K562 (cell line): Measurements from ENCODE around the gene ETV4. TPM values are rescaled to one million over a fixed set of nuclear protein-coding genes. Genes with fewer than 3 reads are reported as not detected.
A peak's percentile ranks its signal among the peaks of the same experiment; 100 is the strongest.

ENCODE experiments used
- BRCA1 ChIP-seq, 2 experiments: fragments of 450-650 bp in 1 of 2; sonication (generic) in 1 of 2; formaldehyde crosslinking in 1 of 2; IDR thresholded peaks; 2 replicates each; pipeline versions ENCODE4 v1.5.0 to v1.6.1; 2017 to 2020; ENCODE audit warnings: mild to moderate bottlenecking in 1 of 2, missing genetic modification reagents in 1 of 2
- CCNT2 ChIP-seq: IDR thresholded peaks from 2 replicates; pipeline ENCODE4 v1.6.1; 2011; ENCODE audit warnings: borderline replicate concordance, low read depth, mild to moderate bottlenecking, moderate library complexity, mixed read lengths, low read length; ENCODE audit not compliant: insufficient read length; ENCODE audit errors: extremely low read depth
- ELF1 ChIP-seq: fragments of 200-800 bp; sonication (Bioruptor generic); IDR thresholded peaks from 2 replicates; pipeline ENCODE4 v1.6.1; 2016; ENCODE audit warnings: missing genetic modification characterization, missing compliant biosample characterization
- FOXK2 ChIP-seq, 2 experiments: fragments of 450-650 bp; IDR thresholded peaks in 1 of 2; conservative IDR thresholded peaks in 1 of 2; 2 replicates each; pipeline ENCODE4 v1.6.1; 2016; ENCODE audit warnings: low read depth in 2 of 2, mild to moderate bottlenecking in 1 of 2
- FOXP1 ChIP-seq: sonication (generic); formaldehyde crosslinking; IDR thresholded peaks from 2 replicates; pipeline ENCODE4 v1.8.0; 2022; ENCODE audit warnings: mild to moderate bottlenecking, missing genetic modification reagents
- IFI16 ChIP-seq: fragments of 250-450 bp; sonication (Bioruptor Pico); IDR thresholded peaks from 2 replicates; pipeline ENCODE4 v2.1.2; 2022; ENCODE audit warnings: mild to moderate bottlenecking, inconsistent platforms
- KLF16 ChIP-seq: IDR thresholded peaks from 2 replicates; pipeline ENCODE4 v1.6.1; 2016; ENCODE audit warnings: antibody characterized with exemption
- MYC ChIP-seq, 2 experiments: fragments of 250-450 bp in 1 of 2; sonication (Bioruptor Pico) in 1 of 2; IDR thresholded peaks; 2 replicates each; pipeline versions ENCODE4 v1.5.1 to v1.6.1; 2012 to 2021; ENCODE audit warnings: low read depth in 2 of 2, borderline replicate concordance in 1 of 2, improper control_type of control experiment in 1 of 2, low read length in 1 of 2, mild to moderate bottlenecking in 1 of 2, moderate library complexity in 1 of 2
- NFE2L1 ChIP-seq: fragments of 450-650 bp; IDR thresholded peaks from 2 replicates; pipeline ENCODE4 v1.6.1; 2016; ENCODE audit warnings: missing genetic modification characterization, low read depth, mild to moderate bottlenecking, missing compliant biosample characterization, moderate library complexity, borderline replicate concordance
- RBM25 ChIP-seq: fragments of 200-400 bp; formaldehyde crosslinking; IDR thresholded peaks from 2 replicates; pipeline ENCODE4 v1.6.1; 2018; ENCODE audit warnings: low read length, low read depth, moderate library complexity; ENCODE audit not compliant: severe bottlenecking
- TARDBP ChIP-seq: fragments of 450-650 bp; IDR thresholded peaks from 2 replicates; pipeline ENCODE4 v1.6.1; 2016
- TSC22D4 ChIP-seq: fragments of 450-650 bp; IDR thresholded peaks from 2 replicates; pipeline ENCODE4 v1.6.1; 2016; ENCODE audit warnings: missing genetic modification characterization, missing biosample characterization, control low read depth
- USF1 ChIP-seq: sonication (generic); formaldehyde crosslinking; IDR thresholded peaks from 2 replicates; pipeline ENCODE4 v1.9.0; 2022; ENCODE audit warnings: mild to moderate bottlenecking, missing genetic modification reagents
- ZBTB2 ChIP-seq: fragments of 450-650 bp; IDR thresholded peaks from 2 replicates; pipeline ENCODE4 v1.6.1; 2016; ENCODE audit warnings: antibody characterized with exemption
- ZNF263 ChIP-seq: sonication (generic); formaldehyde crosslinking; IDR thresholded peaks from 2 replicates; pipeline ENCODE4 v1.8.0; 2022; ENCODE audit warnings: mild to moderate bottlenecking, missing genetic modification reagents, borderline replicate concordance
- ZNF324 ChIP-seq: fragments of 250-450 bp; sonication (Bioruptor Pico); IDR thresholded peaks from 2 replicates; pipeline ENCODE4 v1.4.0; 2020; ENCODE audit warnings: mild to moderate bottlenecking
- ZNF41 ChIP-seq: fragments of 250-450 bp; sonication (Bioruptor Pico); conservative IDR thresholded peaks from 2 replicates; pipeline ENCODE4 v1.4.0; 2020; ENCODE audit warnings: mild to moderate bottlenecking
- ZNF592 ChIP-seq: fragments of 450-650 bp; IDR thresholded peaks from 2 replicates; pipeline ENCODE4 v1.6.1; 2017; ENCODE audit warnings: antibody characterized with exemption, mild to moderate bottlenecking
- polyA plus RNA-seq, 8 experiments: library from polyadenylated mRNA; depleted of rRNA in 4 of 8; stranded (reverse) in 5 of 8; unstranded in 3 of 8; fragments of >200 nt; fragmentation: Nextera tagmentation in 2 of 8; fragmentation: Illumina TruSeq in 1 of 8; extraction: Ambion mirVana in 2 of 8; extraction: Trizol in 1 of 8; gene quantifications; 2 replicates each; pipeline versions ENCODE4 v1.2.1 to v1.2.3, GENCODE V29; 2011 to 2014; ENCODE audit warnings: inconsistent platforms in 1 of 8, missing spikeins in 1 of 8
- total RNA-seq, 7 experiments: library from RNA; depleted of rRNA in 6 of 7; stranded (reverse); fragments of >200 nt in 6 of 7; fragmentation: Illumina TruSeq in 2 of 7; extraction: Trizol in 2 of 7; gene quantifications; 2 replicates each; pipeline versions ENCODE4 v1.2.1 to v1.2.3, GENCODE V29; 2011 to 2021; ENCODE audit warnings: low replicate concordance in 1 of 7

The ETV4 gene
- total and polyA plus RNA-seq, 9 of the 15 experiments (the other 6 are each of a cell fraction or from before 2014, with no cell fraction given), result 5.5 to 66.3 (median 28.2) TPM

GRCh38 chr17:43483674-43484551, 62.2 kb downstream of the ETV4 start, which contains the start of gene DHX8 (continued):
- TF ChIP-seq USF1 (CRISPR knock-in tag) (no peak), TSC22D4 (tag) (no peak), MYC (IDR thresholded peaks at IDR 0.05; ENCODE audit: low read depth, low read length) (peak; percentile 73; the same call in 1 of the 2 replicates), MYC (CRISPR knock-in tag; IDR thresholded peaks at IDR 0.05; ENCODE audit: borderline replicate concordance, low read depth) (no peak), FOXK2 (conservative IDR thresholded peaks at IDR 0.05 in 1 of 2, IDR thresholded peaks at IDR 0.05 in 1 of 2; ENCODE audit: low read depth in 2 of 2) (peak; percentile 99 to 100), FOXP1 (CRISPR knock-in tag) (peak; percentile 87), BRCA1 (IDR thresholded peaks at IDR 0.05) (no peak), BRCA1 (CRISPR knock-in tag; IDR thresholded peaks at IDR 0.05) (no peak), ZNF263 (CRISPR knock-in tag) (peak; percentile 19; the same call in 1 of the 2 replicates), KLF16 (peak; percentile 70), NFE2L1 (tag) (no peak), TARDBP (peak; percentile 53; the same call in 1 of the 2 replicates), ZNF324 (CRISPR knock-in tag) (no peak), IFI16 (CRISPR knock-in tag) (no peak), ELF1 (tag) (peak; percentile 98), ZNF41 (CRISPR knock-in tag) (no peak), RBM25 (no peak), CCNT2 (peak; percentile 25), ZNF592 (peak; percentile 86), ZBTB2 (peak; percentile 76)
